Measurements from ENCODE around the gene CD276. TPM values are rescaled to one million over a fixed set of nuclear protein-coding genes. Genes with fewer than 3 reads are reported as not detected.

CD276 gene
- total and polyA plus RNA-seq, 12 donors, result 53.4 to 147 (median 84.1) TPM

GRCh38 chr15:73752806-73753193, 68.6 kb downstream of the CD276 start:
- Histone ChIP-seq H3K4me3 (peak overlapping the region in 2 of 4 donors; percentile 24 to 68), H3K27ac (peak overlapping the region in 1 of 5 donors; percentile 40), H3K4me1 (replicated peaks in 1 of 2) (peaks cover 0 to 7% of the 10 kb centered on the region in 2 donors), H3K27me3 (peaks cover 9% of the 10 kb centered on the region), H3K9me3 (replicated peaks in 1 of 3) (no peaks in the 10 kb centered on the region), H3K36me3 (replicated peaks in 1 of 2) (no peaks in the 10 kb centered on the region)
- no peak for TF ChIP-seq CTCF (IDR thresholded peaks at IDR 0.05)
- TF ChIP-seq POLR2A (IDR thresholded peaks at IDR 0.05), result no peak
- intact Hi-C loops (cut with DNase I), result no loop called here
- DNase-seq, result no peak
- WGBS, 4 donors, result 0 to 1% (median 1%) methylated on average over 14 to 55 of the region's 56 CpGs

GRCh38 chr15:73753250-73754130, 69.3 kb downstream of the CD276 start, which contains the start of gene INSYN1:
Gene INSYN1 (minus strand): TSS chr15:73753351. CDS start chr15:73751130, 2,221 bp downstream.
- Histone ChIP-seq H3K9me3 (replicated peaks in 1 of 3) (no peaks in the 10 kb centered on the region), H3K36me3 (replicated peaks in 1 of 2) (no peaks in the 10 kb centered on the region), H3K27ac (peak within 1 kb of the TSS in 1 of 5 donors; percentile 40), H3K4me1 (replicated peaks in 1 of 2) (peaks cover 0 to 7% of the 10 kb centered on the region in 2 donors), H3K4me3 (peak within 1 kb of the TSS in 2 of 4 donors; percentile 24 to 68), H3K27me3 (peaks cover 9% of the 10 kb centered on the region)
- DNase-seq, result peak in 5 of 7 donors; percentile 27 to 59 (median 40)
- TF ChIP-seq CTCF (IDR thresholded peaks at IDR 0.05) (no peak), POLR2A (IDR thresholded peaks at IDR 0.05) (no peak)
- 11 to 45% (median 22%) methylated on average over 10 to 44 of the region's 44 CpGs for WGBS, 4 donors
- intact Hi-C loops (cut with DNase I), result no loop called here

- intact Hi-C loops (cut with DNase I), result no loop called here
- Histone ChIP-seq H3K36me3 (replicated peaks in 1 of 2) (no peaks in the 10 kb centered on the region), H3K9me3 (replicated peaks in 1 of 3) (no peaks in the 10 kb centered on the region), H3K4me3 (no peak overlapping the region), H3K4me1 (replicated peaks in 1 of 2) (peaks cover 0 to 7% of the 10 kb centered on the region in 2 donors), H3K27me3 (peaks cover 9% of the 10 kb centered on the region), H3K27ac (no peak overlapping the region)
- WGBS, 4 donors, result 75 to 82% (median 80%) methylated on average over 8 of the region's 8 CpGs
- TF ChIP-seq CTCF (IDR thresholded peaks at IDR 0.05), result no peak
- no peak for TF ChIP-seq POLR2A (IDR thresholded peaks at IDR 0.05)
- no peak for DNase-seq
Observed at GRCh38 chr15:73754461-73754860, 70.3 kb downstream of the CD276 start.

GRCh38 chr15:73755481-73755880, 71.3 kb downstream of the CD276 start:
- WGBS, 4 donors, result 87 to 91% (median 88%) methylated on average over 5 of the region's 5 CpGs
- no peaks in the 10 kb centered on the region for H3K36me3 ChIP-seq (replicated peaks in 1 of 2)
- H3K4me3 ChIP-seq, result no peak overlapping the region
- TF ChIP-seq POLR2A (IDR thresholded peaks at IDR 0.05) (no peak), CTCF (IDR thresholded peaks at IDR 0.05) (no peak)
- intact Hi-C loops (cut with DNase I), result no loop called here
- H3K27ac ChIP-seq, result no peak overlapping the region
- H3K9me3 ChIP-seq (replicated peaks in 1 of 3), result no peaks in the 10 kb centered on the region
- H3K4me1 ChIP-seq (replicated peaks in 1 of 2), result peaks cover 0 to 7% of the 10 kb centered on the region in 2 donors
- H3K27me3 ChIP-seq, result peaks cover 9% of the 10 kb centered on the region
- DNase-seq, result no peak
